SK-N-SH (cell line): ENCODE measurements around the gene POLR1E. TPM values are rescaled to one million over a fixed set of nuclear protein-coding genes. Genes with fewer than 3 reads are reported as not detected.

ENCODE experiments used
- CTCF ChIA-PET: fragments of 300-600, 350-600 bp; formaldehyde crosslinking; extraction: SDS; loops from one replicate; lab custom pipeline; 2021; lab: Yijun Ruan, JAX
- POLR2A ChIA-PET: fragments of 350-600 bp; sonication (Branson Sonifier 250); formaldehyde crosslinking; extraction: SDS; loops from one replicate; lab custom pipeline; 2020; ENCODE audit warnings: antibody characterized with exemption, inconsistent platforms; lab: Yijun Ruan, JAX
- DNase-seq: peaks from one replicate; pipeline ENCODE4 v3.0.0; 2012
- H2AFZ ChIP-seq: fragments of 200-600 bp; sonication (generic); 2 replicates; pipeline ENCODE4 v1.8.1; 2016; ENCODE audit warnings: antibody characterized with exemption, mild to moderate bottlenecking, low read depth
- H3F3A ChIP-seq: fragments of 200-600 bp; sonication (generic); replicated peaks from 2 replicates; pipeline ENCODE3; 2016; ENCODE audit warnings: antibody characterized with exemption, mild to moderate bottlenecking; ENCODE audit not compliant: insufficient read depth
- H3K27ac ChIP-seq, 2 experiments: fragments of 200-500 bp in 1 of 2; fragments of 200-600 bp in 1 of 2; sonication (Bioruptor generic) in 1 of 2; sonication (generic), shearing (Covaris generic) in 1 of 2; 2 replicates each; pipeline versions ENCODE4 v1.5.1 to v1.6.1; 2014 to 2016; ENCODE audit warnings: low read depth in 2 of 2, inconsistent platforms in 1 of 2, low read length in 1 of 2, mild to moderate bottlenecking in 1 of 2, mixed read lengths in 1 of 2
- H3K27me3 ChIP-seq: fragments of 200-600 bp; sonication (generic), shearing (Covaris generic); 2 replicates; pipeline ENCODE4 v1.6.1; 2016; ENCODE audit warnings: mixed run types; ENCODE audit not compliant: insufficient read depth
- H3K36me3 ChIP-seq, 2 experiments: fragments of 200-500 bp in 1 of 2; fragments of 200-600 bp in 1 of 2; sonication (Bioruptor generic) in 1 of 2; sonication (generic) in 1 of 2; replicated peaks in 1 of 2; 2 replicates each; pipeline versions ENCODE3 to v1.5.1; 2014 to 2016; ENCODE audit warnings: low read length in 1 of 2, mild to moderate bottlenecking in 1 of 2; ENCODE audit not compliant: insufficient read depth in 2 of 2, control insufficient read depth in 1 of 2
- H3K4me1 ChIP-seq, 2 experiments: fragments of 200-500 bp in 1 of 2; fragments of 200-600 bp in 1 of 2; sonication (Bioruptor generic) in 1 of 2; sonication (generic), shearing (Covaris generic) in 1 of 2; 2 replicates each; pipeline versions ENCODE4 v1.5.1 to v1.6.1; 2014 to 2016; ENCODE audit warnings: low read depth in 1 of 2, low read length in 1 of 2, mixed run types in 1 of 2; ENCODE audit not compliant: insufficient read depth in 2 of 2, control insufficient read depth in 1 of 2
- H3K4me2 ChIP-seq: fragments of 200-600 bp; sonication (generic), shearing (Covaris generic); 2 replicates; pipeline ENCODE4 v1.6.1; 2017; ENCODE audit warnings: mixed run types
- H3K4me3 ChIP-seq, 2 experiments: fragments of 200-500 bp in 1 of 2; fragments of 200-600 bp in 1 of 2; sonication (Bioruptor generic) in 1 of 2; sonication (generic), shearing (Covaris generic) in 1 of 2; 2 replicates each; pipeline versions ENCODE4 v1.5.1 to v1.8.1; 2014 to 2016; ENCODE audit warnings: low read depth in 2 of 2, inconsistent platforms in 1 of 2, low read length in 1 of 2, mild to moderate bottlenecking in 1 of 2, mixed read lengths in 1 of 2, moderate library complexity in 1 of 2
- H3K79me2 ChIP-seq: fragments of 200-600 bp; sonication (generic); 2 replicates; pipeline ENCODE4 v1.8.1; 2017; ENCODE audit warnings: mild to moderate bottlenecking; ENCODE audit not compliant: insufficient read depth
- H3K9ac ChIP-seq: fragments of 200-600 bp; sonication (generic); 2 replicates; pipeline ENCODE4 v1.6.1; 2017; ENCODE audit warnings: mixed run types
- H3K9me2 ChIP-seq: fragments of 200-600 bp; sonication (generic); 2 replicates; pipeline ENCODE4 v1.6.1; 2017; ENCODE audit warnings: mixed run types
- H3K9me3 ChIP-seq: fragments of 200-600 bp; sonication (generic); 2 replicates; pipeline ENCODE4 v1.6.1; 2017; ENCODE audit warnings: mixed run types, mild to moderate bottlenecking, moderate library complexity
- H4K20me1 ChIP-seq: fragments of 200-600 bp; sonication (generic); 2 replicates; pipeline ENCODE4 v1.6.1; 2017; ENCODE audit warnings: mild to moderate bottlenecking, mixed run types; ENCODE audit not compliant: insufficient read depth
- EP300 ChIP-seq, 2 experiments: IDR thresholded peaks; 2 replicates each; pipeline versions ENCODE4 v1.4.0 to v1.6.1; 2012; ENCODE audit warnings: borderline replicate concordance in 1 of 2, low read depth in 1 of 2, low read length in 1 of 2
- EZH2phosphoT487 ChIP-seq: fragments of 200-600 bp; sonication (generic); IDR thresholded peaks from 2 replicates; pipeline ENCODE4 v1.6.1; 2017; ENCODE audit warnings: low read depth, mixed run types, mild to moderate bottlenecking, antibody characterized with exemption, moderate library complexity, borderline replicate concordance
- FOSL2 ChIP-seq: IDR thresholded peaks from 2 replicates; pipeline ENCODE4 v1.4.0; 2012; ENCODE audit warnings: low read depth, mild to moderate bottlenecking, moderate library complexity, borderline replicate concordance
- FOXJ3 ChIP-seq: sonication (generic); formaldehyde crosslinking; IDR thresholded peaks from 2 replicates; pipeline ENCODE4 v1.5.1; 2020; ENCODE audit warnings: mild to moderate bottlenecking, missing genetic modification reagents
- FOXM1 ChIP-seq: IDR thresholded peaks from 2 replicates; pipeline ENCODE4 v1.4.0; 2012; ENCODE audit warnings: low read depth, mild to moderate bottlenecking
- GABPA ChIP-seq: IDR thresholded peaks from 2 replicates; pipeline ENCODE4 v1.4.0; 2012; ENCODE audit warnings: low read depth, mild to moderate bottlenecking
- JUND ChIP-seq: IDR thresholded peaks from 2 replicates; pipeline ENCODE4 v1.4.0; 2012
- MEF2A ChIP-seq: IDR thresholded peaks from 2 replicates; pipeline ENCODE4 v1.4.0; 2012; ENCODE audit warnings: low read depth, borderline replicate concordance
- NRF1 ChIP-seq: IDR thresholded peaks from 2 replicates; pipeline ENCODE4 v1.6.1; 2012; ENCODE audit warnings: low read depth, mild to moderate bottlenecking, low read length
- POLR2AphosphoS5 ChIP-seq: IDR thresholded peaks from 2 replicates; pipeline ENCODE4 v1.6.1; 2012; ENCODE audit warnings: low read depth, low read length
- RAD21 ChIP-seq: IDR thresholded peaks from 2 replicates; pipeline ENCODE4 v1.6.1; 2012; ENCODE audit warnings: mild to moderate bottlenecking, low read length
- SIN3A ChIP-seq: IDR thresholded peaks from 2 replicates; pipeline ENCODE4 v1.6.1; 2012; ENCODE audit warnings: low read depth, mild to moderate bottlenecking, low read length, moderate library complexity, borderline replicate concordance
- SMC3 ChIP-seq: IDR thresholded peaks from 2 replicates; pipeline ENCODE4 v1.6.1; 2012; ENCODE audit warnings: low read depth, low read length, improper control_type of control experiment
- TCF12 ChIP-seq: IDR thresholded peaks from 2 replicates; pipeline ENCODE4 v1.4.0; 2012
- TEAD4 ChIP-seq: IDR thresholded peaks from 2 replicates; pipeline ENCODE4 v1.4.0; 2012; ENCODE audit warnings: mild to moderate bottlenecking, borderline replicate concordance; ENCODE audit not compliant: insufficient read depth
- YY1 ChIP-seq: IDR thresholded peaks from 2 replicates; pipeline ENCODE4 v1.4.0; 2012; ENCODE audit warnings: low read depth, mild to moderate bottlenecking
- WGBS: methylation state at CpG from one replicate; pipeline ENCODE4 v1.1.6; 2017; ENCODE audit warnings: low lambda C conversion rate; 5-methylcytosine and 5-hydroxymethylcytosine counted together
- polyA plus RNA-seq, 3 experiments: library from polyadenylated mRNA; depleted of rRNA; stranded (reverse); fragments of >200 nt; gene quantifications; 2 replicates each; pipeline ENCODE4 v1.2.3, GENCODE V29; 2012
- TF ChIP-seq, protein P1 (sequence below): IDR thresholded peaks from 2 replicates; pipeline ENCODE4 v1.4.0; 2012; ENCODE audit warnings: low read depth
- TF ChIP-seq, protein P2 (sequence below): IDR thresholded peaks from 2 replicates; pipeline ENCODE4 v1.4.0; 2012; ENCODE audit warnings: low read depth, borderline replicate concordance
- TF ChIP-seq, protein P3 (sequence below): fragments of 150-350 bp; IDR thresholded peaks from 2 replicates; pipeline ENCODE4 v1.6.1; 2016; ENCODE audit warnings: mild to moderate bottlenecking, low read depth, low read length
- TF ChIP-seq, protein P4 (sequence below): fragments of 200-600 bp; sonication (generic); IDR thresholded peaks from 2 replicates; pipeline ENCODE4 v1.6.1; 2017; ENCODE audit warnings: antibody characterized with exemption, mild to moderate bottlenecking, moderate library complexity
- TF ChIP-seq, protein P5 (sequence below): fragments of 150-350 bp; IDR thresholded peaks from 2 replicates; pipeline ENCODE4 v1.6.1; 2017; ENCODE audit warnings: antibody characterized with exemption, low read length, low read depth, borderline replicate concordance

Gene POLR1E
- polyA plus RNA-seq, 1 of the 3 experiments (the other 2 are of a cell fraction): 38.8 TPM

DNA sequence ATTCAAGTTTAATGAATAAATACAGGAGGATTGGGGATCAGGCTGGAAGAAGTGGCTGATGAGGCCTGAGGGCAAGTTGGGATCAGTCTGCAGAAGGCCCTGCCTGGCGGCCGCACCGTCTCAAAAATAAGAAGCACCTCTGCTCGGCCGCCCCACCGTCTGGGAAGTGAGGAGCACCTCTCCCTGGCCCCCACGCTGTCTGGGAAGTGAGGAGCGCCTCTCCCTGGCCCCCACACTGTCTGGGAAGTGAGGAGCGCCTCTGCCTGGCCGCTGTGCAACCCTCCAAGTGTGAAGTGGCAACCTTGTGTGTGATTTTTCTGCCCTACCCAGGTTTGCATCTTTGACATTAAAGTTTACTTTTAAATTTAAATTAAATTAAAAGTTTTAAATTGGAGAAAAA is 35.4 kb downstream of the POLR1E start (continued):
- no peak for TF ChIP-seq POLR2AphosphoS5
- no peak for TF ChIP-seq NRF1
- TF ChIP-seq, protein P1, sequence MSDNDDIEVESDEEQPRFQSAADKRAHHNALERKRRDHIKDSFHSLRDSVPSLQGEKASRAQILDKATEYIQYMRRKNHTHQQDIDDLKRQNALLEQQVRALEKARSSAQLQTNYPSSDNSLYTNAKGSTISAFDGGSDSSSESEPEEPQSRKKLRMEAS: no peak
- no peak for TF ChIP-seq EP300 (IDR thresholded peaks at IDR 0.05; ENCODE audit: borderline replicate concordance in 1 of 2, low read depth in 1 of 2, low read length in 1 of 2)
- no peak for TF ChIP-seq FOXM1

DNA sequence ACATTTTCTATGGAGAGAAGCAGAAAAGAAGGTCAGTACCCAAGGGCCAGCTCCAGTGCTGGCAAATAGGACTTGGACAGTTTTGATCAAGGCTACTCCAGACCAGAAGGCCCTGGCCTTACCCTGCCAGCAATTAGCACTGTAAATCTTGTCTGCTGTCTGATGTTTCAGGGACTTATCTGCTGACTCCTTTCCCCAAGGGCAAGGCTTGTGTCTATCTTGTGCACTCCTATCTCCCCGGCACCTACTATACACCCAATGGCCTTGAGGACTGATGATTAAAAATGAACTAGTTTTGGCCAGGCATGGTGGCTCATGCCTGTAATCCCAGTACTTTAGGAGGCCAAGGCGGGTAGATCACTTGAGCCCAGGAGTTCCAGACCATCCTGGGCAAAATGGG is 37.2 kb downstream of the POLR1E start:
- Histone ChIP-seq H3K9ac (no peak overlapping the region), H3K27ac (no peak overlapping the region), H3K79me2 (no peaks in the 10 kb centered on the region), H2AFZ (no peak overlapping the region), H3K27me3 (no peaks in the 10 kb centered on the region), H3K36me3 (peaks cover 12 to 27% of the 10 kb centered on the region in 2 experiments), H3K9me2 (no peaks in the 10 kb centered on the region), H3K4me3 (no peak overlapping the region), H3K4me1 (no peaks in the 10 kb centered on the region), H3K4me2 (no peak overlapping the region), H3K9me3 (no peaks in the 10 kb centered on the region), H4K20me1 (no peaks in the 10 kb centered on the region), H3F3A (peaks cover 3% of the 10 kb centered on the region)
- POLR2A ChIA-PET: no interaction called here
- TF ChIP-seq YY1: no peak
- no peak for TF ChIP-seq FOXJ3
- TF ChIP-seq, protein P1: no peak
- no peak for TF ChIP-seq SMC3
- no peak for TF ChIP-seq EP300 (IDR thresholded peaks at IDR 0.05; ENCODE audit: borderline replicate concordance in 1 of 2, low read depth in 1 of 2, low read length in 1 of 2)
- TF ChIP-seq, protein P2, sequence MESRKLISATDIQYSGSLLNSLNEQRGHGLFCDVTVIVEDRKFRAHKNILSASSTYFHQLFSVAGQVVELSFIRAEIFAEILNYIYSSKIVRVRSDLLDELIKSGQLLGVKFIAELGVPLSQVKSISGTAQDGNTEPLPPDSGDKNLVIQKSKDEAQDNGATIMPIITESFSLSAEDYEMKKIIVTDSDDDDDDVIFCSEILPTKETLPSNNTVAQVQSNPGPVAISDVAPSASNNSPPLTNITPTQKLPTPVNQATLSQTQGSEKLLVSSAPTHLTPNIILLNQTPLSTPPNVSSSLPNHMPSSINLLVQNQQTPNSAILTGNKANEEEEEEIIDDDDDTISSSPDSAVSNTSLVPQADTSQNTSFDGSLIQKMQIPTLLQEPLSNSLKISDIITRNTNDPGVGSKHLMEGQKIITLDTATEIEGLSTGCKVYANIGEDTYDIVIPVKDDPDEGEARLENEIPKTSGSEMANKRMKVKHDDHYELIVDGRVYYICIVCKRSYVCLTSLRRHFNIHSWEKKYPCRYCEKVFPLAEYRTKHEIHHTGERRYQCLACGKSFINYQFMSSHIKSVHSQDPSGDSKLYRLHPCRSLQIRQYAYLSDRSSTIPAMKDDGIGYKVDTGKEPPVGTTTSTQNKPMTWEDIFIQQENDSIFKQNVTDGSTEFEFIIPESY: no peak
- TF ChIP-seq SIN3A: no peak
- TF ChIP-seq TCF12: no peak
- DNase-seq: no peak
- CTCF ChIA-PET: interaction anchor here (0.7 kb wide), 1 partner anchor 108 kb away, joined by 3 read pairs; no protein-coding TSS in a partner anchor
- 92% methylated on average over 2 of the region's 2 CpGs for WGBS

DNA sequence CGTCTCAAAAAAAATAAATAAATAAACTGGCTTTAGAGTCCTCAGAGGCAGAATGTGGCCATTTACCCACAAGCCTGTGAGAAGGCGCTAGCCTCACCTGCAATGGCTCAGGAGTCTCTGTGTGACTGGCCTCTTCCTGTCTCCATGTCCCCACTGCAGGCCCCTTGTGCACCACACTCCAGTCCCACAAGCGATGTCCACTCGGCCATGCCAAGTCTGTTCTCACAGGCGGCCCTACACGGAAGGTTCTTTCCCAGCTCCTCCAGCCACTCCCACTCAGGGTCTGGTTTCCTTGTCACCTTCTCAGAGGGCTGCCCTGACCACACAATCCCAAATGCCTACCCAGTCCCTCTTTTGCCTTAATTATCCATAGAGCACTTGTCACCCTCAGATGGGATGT is 38.2 kb downstream of the POLR1E start:
- Histone ChIP-seq H3K27ac (no peak overlapping the region), H3K4me2 (no peak overlapping the region), H2AFZ (no peak overlapping the region), H3K9me2 (no peaks in the 10 kb centered on the region), H3K9ac (no peak overlapping the region), H3F3A (peaks cover 3% of the 10 kb centered on the region), H4K20me1 (no peaks in the 10 kb centered on the region), H3K36me3 (peaks cover 18 to 30% of the 10 kb centered on the region in 2 experiments), H3K9me3 (no peaks in the 10 kb centered on the region), H3K27me3 (no peaks in the 10 kb centered on the region), H3K79me2 (no peaks in the 10 kb centered on the region), H3K4me3 (no peak overlapping the region), H3K4me1 (no peaks in the 10 kb centered on the region)
- 96% methylated on average over 6 of the region's 6 CpGs for WGBS
- DNase-seq: no peak
- ChIA-PET POLR2A (interaction anchor here (0.5 kb wide), 1 partner anchor 58 kb away, joined by 3 read pairs; no protein-coding TSS in a partner anchor), CTCF (interaction anchor here (1.1 kb wide), 1 partner anchor 15 kb away, joined by 4 read pairs; no protein-coding TSS in a partner anchor)
- no peak for TF ChIP-seq RAD21
- no peak for TF ChIP-seq NRF1
- TF ChIP-seq GABPA: no peak
- TF ChIP-seq, protein P3, sequence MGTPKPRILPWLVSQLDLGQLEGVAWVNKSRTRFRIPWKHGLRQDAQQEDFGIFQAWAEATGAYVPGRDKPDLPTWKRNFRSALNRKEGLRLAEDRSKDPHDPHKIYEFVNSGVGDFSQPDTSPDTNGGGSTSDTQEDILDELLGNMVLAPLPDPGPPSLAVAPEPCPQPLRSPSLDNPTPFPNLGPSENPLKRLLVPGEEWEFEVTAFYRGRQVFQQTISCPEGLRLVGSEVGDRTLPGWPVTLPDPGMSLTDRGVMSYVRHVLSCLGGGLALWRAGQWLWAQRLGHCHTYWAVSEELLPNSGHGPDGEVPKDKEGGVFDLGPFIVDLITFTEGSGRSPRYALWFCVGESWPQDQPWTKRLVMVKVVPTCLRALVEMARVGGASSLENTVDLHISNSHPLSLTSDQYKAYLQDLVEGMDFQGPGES: no peak
- TF ChIP-seq JUND: no peak
- TF ChIP-seq FOSL2: no peak
- TF ChIP-seq, protein P4, sequence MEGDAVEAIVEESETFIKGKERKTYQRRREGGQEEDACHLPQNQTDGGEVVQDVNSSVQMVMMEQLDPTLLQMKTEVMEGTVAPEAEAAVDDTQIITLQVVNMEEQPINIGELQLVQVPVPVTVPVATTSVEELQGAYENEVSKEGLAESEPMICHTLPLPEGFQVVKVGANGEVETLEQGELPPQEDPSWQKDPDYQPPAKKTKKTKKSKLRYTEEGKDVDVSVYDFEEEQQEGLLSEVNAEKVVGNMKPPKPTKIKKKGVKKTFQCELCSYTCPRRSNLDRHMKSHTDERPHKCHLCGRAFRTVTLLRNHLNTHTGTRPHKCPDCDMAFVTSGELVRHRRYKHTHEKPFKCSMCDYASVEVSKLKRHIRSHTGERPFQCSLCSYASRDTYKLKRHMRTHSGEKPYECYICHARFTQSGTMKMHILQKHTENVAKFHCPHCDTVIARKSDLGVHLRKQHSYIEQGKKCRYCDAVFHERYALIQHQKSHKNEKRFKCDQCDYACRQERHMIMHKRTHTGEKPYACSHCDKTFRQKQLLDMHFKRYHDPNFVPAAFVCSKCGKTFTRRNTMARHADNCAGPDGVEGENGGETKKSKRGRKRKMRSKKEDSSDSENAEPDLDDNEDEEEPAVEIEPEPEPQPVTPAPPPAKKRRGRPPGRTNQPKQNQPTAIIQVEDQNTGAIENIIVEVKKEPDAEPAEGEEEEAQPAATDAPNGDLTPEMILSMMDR: no peak
- no peak for TF ChIP-seq YY1
- TF ChIP-seq TEAD4: no peak
- no peak for TF ChIP-seq SIN3A
- TF ChIP-seq, protein P5, sequence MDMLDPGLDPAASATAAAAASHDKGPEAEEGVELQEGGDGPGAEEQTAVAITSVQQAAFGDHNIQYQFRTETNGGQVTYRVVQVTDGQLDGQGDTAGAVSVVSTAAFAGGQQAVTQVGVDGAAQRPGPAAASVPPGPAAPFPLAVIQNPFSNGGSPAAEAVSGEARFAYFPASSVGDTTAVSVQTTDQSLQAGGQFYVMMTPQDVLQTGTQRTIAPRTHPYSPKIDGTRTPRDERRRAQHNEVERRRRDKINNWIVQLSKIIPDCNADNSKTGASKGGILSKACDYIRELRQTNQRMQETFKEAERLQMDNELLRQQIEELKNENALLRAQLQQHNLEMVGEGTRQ: no peak
- TF ChIP-seq EZH2phosphoT487: no peak
- TF ChIP-seq MEF2A: no peak
